Stimulated activated CD4-positive, alpha-beta T cell treated with anti-CD3 and anti-CD28 coated beads, Interleukin-4, amount 100 ng/mL, for 48 hours (primary cell): ENCODE results near the gene SLC3A2.
A peak's percentile ranks its signal among the peaks of the same experiment; 100 is the strongest.

Experiments used
- DNase-seq, 2 donors: peaks; one replicate each; pipeline ENCODE4 v3.0.0-alpha.2; 2020; ENCODE audit warnings: low read depth in 2 of 2

Gene SLC3A2

GRCh38 chr11:62910141-62910882 lies 29.6 kb downstream of the SLC3A2 start:
- no peak for DNase-seq

GRCh38 chr11:62911137-62912130 lies 30.7 kb downstream of the SLC3A2 start:
- DNase-seq, result no peak

DNA sequence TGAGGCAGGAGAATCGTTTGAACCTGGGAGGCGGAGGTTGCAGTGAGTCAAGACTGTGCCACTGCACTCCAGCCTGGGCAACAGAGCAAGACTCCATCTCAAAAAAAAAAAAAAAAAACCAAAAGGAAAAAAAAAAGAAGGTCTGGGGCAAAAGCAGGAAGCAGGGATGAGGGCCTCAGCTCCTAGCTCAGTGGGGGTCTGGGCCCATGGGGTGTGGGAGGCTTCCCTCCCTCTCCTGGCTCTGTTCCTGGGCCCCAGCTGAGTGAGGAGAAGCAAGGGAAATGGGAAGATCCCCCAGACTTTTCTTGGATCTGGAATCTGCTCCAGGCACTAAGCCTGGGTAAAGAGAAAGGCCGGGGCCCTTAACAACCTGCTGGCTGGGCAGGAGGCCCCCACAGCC lies 31.6 kb downstream of the SLC3A2 start:
- no peak for DNase-seq

DNA sequence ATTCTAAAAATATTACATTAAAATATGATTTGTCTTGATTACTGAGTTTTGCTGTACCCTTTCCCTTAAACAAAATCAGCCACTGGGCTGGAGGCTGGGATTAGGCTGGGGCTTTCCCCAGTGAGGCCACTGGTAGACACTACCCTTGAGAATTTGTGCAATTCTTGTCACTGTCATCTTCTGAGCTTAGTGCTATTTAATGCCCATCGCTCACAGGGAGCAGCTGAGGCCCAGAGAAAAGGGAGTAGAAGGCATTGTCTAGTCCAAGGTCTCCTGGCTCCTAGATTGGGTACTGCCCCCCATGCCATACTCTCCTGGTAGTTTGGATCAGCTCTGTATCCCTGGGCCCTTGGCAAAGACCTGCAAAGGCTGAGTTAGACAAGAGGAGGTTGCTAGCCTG lies 33.7 kb downstream of the SLC3A2 start:
- no peak for DNase-seq

DNA sequence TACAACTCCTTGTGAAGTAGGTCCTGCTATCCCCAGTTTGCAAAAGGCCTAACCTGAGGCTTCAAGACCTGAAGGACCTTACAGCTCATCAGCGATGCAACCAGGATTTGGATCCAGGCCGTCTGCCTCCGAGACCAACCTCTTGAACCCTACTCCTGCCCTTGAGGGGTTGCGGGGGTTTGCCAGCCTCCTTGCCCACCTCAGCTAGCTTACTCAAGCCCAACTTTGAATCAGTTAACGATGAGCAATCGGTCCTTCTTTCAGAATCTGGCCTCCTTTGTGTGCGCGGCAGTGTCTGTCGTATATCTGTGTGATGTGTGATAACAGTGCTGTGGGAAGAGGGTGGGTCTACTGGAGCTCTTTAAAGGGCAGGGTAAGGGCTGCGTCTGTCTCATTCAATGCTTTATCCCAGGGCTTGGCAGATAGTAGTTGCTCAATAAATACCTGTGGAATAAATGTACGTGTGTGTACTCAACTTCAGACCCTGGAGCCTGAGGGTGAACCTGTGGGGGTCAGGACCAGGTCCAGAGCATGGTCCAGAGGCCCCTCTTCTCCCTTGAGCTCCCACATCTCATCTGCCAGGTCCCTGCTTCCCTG lies 37.3 kb downstream of the SLC3A2 start:
- no peak for DNase-seq

DNA sequence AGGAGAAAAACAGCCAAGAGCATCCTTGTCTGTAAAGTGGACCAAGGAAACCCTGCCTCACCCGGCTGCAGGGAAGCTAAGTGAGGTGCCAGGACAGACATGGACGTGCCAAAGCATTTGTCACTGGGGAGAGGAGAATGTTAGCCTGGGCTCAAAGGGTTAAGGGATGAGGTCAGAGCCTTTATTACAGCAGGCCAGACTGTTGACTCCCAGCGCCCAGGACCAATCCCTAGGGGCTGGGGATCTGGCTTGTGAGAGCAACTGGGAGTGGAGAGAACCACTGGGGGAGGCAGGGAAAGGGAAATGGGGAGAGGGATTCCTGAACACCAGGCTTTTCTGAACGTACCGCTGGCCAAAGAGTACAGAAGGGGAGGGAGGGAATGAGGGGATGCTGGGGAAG lies 37.8 kb downstream of the SLC3A2 start:
- DNase-seq, result no peak

- DNase-seq, result no peak
These were observed 38.8 kb downstream of the SLC3A2 start for GRCh38 chr11:62919476-62919875.

- DNase-seq, result no peak
These were observed 39.4 kb downstream of the SLC3A2 start for GRCh38 chr11:62919898-62920640.

DNA sequence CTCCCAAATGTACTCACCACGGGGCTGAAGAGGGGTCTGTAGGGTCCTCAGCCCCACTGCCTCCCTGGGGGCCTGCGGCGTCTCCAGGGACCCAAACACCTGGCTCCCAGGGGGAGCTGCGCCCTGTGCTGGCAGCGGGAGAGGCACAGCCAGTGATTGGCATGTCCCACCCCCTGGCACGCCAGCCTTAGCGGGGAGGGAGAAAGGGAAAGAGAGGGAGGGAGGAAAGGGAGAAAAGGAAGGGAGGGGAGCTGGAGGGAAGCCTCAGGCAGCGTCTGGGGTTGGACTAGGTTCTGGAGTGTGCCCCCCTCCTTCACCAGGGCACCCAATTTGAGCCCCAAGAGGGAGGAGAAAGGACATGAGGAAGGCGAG lies 40.5 kb downstream of the SLC3A2 start, which contains the start of gene CHRM1:
Gene CHRM1, minus strand, starts transcription at position 163 of the 372 bp plus-strand sequence. CDS start 10,263 bp downstream, outside the sequence.
- no peak for DNase-seq

DNA sequence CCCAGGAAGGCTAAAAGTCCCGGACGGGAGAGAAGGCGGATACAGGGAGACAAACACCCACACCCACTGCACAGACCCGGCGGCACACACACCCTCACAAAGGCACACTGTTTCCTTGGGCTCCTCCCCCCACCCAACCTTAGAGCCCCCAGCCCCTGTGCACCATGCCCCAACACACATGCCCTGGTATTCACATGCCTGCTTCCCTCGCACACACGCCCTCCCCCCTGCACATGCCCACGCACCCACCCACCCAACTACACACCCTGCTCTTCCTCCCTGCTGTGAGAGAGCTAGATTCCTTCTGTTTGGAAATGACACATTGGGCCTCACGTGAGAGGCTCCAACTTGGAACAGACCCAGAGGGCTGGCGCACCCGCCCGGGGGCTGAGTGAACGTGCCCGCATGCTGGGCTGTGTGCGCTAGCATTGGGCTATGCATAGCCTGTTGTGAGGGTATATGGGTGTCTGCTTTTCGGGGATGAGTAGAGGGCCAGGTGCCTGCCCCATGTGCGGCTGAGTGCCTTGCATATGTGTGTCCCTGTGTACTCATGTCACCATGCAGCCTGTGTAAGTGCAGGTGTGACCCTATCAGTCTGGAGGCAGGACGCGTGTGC lies 41.0 kb downstream of the SLC3A2 start:
- DNase-seq, result no peak

- DNase-seq, result no peak
These were observed 41.5 kb downstream of the SLC3A2 start for GRCh38 chr11:62922189-62922589.

DNA sequence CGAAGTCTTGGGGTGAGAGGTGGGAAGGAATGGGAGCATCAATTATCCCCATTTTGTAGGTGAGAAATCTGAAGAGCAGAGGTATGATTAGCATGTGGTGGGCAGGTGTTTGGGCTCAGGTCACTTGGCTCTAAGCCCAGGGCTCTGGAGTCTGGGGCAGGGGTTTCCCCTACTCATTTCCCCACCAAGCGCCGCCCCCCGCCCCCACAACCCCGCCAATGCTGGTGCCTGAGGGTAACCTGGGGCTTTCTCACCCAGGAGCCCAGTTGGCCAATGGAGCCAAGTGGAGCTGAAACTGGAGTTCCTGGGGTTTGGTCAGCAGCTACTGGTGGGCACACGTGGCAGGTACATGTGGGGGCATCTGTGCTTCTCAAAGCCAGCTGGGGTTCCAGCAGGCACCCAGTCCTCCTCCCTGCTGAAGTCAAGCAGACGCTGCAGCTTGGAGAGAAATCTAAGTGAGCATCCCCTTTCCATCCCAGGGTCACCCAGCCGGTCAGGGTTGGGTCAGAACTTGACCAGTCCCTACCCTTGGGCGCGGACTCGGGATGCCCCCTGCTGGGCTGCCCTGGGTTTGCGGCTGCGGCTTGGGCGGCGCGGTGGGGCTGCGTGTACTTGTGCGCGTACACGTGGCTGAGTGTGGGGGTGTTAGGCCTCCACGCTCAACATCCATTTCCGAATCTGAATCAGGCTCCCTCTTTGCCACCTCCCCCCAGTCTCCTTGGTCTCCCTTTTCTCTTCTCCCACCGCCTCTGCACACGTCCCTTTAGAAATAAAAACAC lies 42.1 kb downstream of the SLC3A2 start:
- peak; percentile 37 to 51 for DNase-seq

GRCh38 chr11:62923601-62924411 lies 43.1 kb downstream of the SLC3A2 start:
- DNase-seq, result no peak

GRCh38 chr11:62925308-62925707 lies 44.6 kb downstream of the SLC3A2 start:
- DNase-seq, result no peak

DNA sequence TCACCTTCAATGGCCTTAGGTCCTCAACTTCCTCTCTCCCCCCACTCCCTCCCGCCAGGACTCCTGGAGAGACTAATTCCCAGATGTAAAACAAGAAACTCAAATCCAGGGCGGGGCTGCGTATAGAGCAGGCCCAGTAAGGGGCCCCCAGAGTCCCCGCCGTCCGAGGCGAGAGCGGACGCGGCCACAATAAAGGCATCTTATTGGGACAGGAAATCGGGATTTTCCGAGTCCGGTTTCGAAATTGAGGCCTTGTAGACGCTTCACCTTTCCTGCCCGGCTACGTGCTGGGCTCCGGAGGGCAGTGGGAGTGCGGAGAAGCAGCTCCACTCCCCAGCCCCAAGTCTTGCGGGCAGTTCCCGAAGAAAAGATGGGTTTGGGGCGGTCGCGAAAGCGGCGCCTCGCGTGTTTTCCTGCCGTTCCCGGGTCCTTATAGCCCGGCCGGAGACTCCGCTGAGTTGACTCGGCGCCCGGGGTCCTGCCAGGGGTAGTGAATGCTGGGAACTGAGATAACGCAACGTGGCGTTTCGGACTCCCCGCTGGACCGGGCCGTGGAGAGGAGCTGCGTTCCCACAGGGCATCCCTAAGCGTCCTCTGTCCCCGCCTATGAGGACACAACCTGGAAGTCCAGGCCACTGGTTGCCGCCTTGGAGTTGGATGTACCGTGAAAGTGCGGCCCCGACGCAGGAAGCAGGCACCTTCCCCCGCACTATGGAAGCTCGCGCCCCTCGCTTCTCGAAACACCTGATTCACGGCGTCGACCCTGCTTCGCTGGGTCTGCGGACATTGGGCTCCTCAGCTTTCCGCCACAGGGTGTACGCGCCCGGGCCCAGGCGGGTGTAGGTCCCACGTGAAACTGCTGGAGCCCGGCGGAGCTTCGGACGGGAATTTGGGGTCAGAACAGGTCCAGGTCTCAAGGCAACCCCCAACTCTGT lies 45.3 kb downstream of the SLC3A2 start:
- DNase-seq, result no peak

DNA sequence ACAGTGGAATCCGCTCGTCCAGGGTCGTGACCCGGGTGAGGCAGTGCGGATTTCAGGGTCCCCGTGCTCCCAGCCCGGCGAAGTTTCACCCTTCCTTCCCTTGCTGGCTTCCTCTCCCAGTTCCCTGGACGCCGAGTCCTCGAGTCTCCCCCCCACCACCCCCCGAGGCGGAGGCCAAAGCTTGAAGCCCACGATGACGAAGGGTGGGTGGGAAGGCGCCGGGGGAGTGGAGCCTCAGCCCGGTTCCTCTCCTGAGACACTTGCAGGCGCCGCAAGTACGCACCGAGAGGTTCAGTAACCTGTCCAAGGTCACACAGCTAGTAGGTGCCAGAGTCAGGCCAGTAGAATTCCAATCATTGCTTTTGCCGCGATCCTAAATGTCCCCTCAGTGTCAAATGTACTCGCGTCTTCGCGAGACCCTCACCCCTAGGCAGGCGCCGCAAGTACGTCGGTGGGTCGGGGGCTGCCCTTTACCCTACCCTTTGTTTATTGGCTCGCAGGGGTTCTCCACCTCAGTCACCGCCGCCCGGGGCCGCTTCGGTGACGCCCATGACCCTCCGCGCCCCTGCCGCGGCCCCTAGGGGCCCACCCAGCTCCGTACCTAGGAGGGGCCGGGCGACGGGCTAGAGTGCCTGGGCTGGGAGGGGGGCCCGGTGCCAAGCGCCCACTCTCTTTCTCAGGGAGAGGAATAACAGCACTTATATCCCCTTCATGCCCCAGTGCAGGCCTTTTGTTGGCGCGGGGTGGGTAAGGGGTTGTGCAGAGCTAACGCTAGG lies 46.2 kb downstream of the SLC3A2 start:
- DNase-seq, result no peak

DNA sequence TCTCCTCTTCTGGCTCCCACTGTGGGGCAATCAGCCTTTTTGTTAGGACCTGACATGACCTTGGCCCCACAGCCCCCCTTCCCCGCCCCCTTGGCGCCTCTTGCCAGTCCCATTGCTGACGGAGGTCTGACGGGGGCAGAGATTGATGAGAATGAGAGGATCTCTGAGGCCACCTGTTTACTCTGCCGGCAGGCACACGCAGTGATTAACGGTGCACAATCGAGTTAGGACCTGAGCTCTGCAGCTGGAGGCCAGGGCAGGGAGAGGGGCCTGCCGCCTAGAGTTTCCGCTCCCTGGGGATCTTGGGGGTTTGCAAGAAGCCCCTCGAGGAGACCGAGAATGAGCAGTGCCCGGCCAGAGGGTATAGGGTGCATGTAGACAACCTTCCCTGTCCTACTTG lies 47.3 kb downstream of the SLC3A2 start:
- no peak for DNase-seq

DNA sequence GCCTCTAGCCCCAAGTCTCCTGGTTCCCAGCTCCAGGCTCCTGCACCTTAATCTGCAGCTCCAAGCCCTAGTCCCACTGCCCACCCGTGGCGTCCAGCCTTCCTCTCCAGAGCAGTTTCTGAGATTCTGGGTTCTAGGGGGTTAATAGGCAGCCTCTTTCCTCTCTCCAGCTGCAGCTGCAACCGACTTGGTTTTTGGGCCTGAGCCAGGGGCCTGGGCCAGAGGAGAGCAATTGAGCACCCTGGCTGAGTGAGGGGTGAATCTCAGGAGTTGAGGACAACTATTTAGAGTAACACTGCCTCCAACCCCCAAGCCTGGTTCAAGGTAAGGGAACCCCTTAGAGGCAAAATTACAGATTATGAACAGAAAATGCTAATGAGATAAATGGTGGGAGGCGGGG lies 49.5 kb downstream of the SLC3A2 start:
- no peak for DNase-seq
